Measurements from ENCODE around the gene RMRP.

RMRP gene

DNA sequence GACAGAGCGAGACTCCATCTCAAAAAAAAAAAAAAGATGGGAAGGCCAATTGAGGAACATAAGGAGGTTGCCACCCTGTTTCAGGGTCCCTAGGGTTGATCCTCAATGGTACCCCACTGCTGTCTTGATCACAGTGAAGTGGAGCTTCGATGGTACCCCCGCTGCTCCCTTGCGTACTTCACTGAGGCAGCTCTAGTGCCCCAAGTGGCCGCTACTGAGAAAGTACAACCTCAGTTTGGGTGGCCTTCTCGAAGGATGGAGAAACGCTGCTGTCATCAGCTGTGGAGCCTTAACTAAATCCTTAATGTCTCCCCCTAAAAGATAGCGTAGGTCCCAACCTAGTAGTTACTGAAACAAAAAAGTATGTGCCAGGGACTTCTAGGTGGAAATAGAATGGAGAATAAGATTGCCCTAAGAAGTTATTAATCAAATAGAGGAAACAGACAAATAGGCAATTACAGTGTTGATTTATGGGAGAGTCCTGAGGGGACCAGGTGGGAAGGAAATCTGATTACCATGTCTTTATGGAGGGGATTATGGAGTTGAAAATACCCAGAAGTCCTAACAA lies 46.5 kb downstream of the RMRP start:
- no peak for DNase-seq (ENCODE audit: low read depth, low spot score)

DNA sequence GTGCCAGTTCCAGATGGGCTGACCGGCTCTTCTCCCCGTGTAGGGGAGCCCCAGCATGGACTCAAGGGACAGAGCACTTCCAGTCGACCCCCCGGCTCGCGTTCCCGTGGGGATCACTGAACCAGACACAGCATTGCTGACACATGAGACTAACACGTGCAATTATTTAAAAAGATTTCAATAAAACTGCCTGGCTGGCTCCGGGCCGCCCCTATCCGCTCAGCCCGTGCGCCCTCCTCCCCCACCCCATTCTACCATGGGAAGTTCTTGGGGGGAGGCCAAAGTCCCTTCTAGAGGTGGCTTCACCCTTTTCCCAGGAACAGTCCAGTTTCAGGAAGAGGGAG lies 48.0 kb downstream of the RMRP start:
- no peak for DNase-seq (ENCODE audit: low read depth, low spot score)

DNA sequence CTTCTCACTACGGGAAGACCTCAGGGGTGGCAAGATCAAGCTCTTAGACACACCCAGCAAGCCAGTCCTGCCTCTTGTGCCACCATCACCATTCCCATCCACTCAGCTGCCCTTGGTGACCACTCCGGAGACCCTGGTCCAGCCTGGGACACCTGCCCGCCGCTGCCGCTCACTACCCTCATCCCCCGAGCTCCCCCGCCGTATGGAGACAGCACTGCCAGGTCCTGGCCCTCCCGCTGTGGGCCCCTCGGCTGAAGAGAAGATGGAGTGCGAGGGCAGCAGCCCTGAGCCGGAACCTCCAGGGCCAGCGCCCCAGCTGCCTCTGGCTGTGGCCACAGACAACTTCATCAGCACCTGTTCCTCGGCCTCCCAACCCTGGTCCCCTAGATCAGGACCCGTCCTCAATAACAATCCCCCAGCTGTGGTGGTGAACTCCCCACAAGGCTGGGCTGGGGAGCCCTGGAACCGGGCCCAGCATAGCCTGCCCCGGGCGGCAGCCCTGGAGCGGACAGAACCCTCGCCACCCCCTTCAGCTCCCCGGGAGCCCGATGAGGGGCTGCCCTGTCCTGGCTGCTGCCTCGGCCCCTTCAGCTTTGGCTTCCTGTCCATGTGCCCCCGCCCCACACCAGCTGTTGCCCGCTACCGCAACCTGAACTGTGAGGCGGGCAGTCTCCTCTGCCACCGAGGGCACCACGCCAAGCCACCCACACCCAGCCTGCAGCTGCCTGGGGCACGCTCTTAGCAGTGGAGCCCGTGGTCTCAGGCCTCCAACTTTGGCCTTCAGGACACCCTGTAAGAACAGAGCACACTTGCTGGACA lies 48.6 kb downstream of the RMRP start:
- no peak for DNase-seq (ENCODE audit: low read depth, low spot score)

DNA sequence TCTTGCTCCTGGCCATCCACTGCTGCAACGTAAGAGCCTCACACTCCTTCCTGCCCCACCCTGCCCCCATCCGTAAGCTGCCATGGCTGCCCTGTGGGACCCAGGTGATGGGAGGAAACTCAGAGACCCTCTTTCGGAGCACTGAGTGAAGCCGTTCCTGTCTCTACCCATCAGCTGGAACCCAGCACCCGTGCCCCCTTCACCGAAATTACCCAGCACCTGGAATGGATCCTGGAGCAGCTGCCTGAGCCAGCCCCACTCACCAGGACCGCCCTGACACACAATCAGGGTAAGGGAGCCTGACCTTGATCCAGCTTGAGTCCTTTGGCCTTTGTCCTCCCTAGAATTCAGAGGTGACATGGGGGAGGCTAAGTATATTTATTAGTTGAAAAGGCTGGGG lies 49.6 kb downstream of the RMRP start:
- no peak for DNase-seq (ENCODE audit: low read depth, low spot score)

All from activated naive CD8-positive, alpha-beta T cell treated with anti-CD3 and anti-CD28 coated beads, Interleukin-2, amount 50 U/mL, for 16 hours (primary cell).